Measurements from ENCODE around the gene ZBTB5. TPM values are rescaled to one million over a fixed set of nuclear protein-coding genes. Genes with fewer than 3 reads are reported as not detected.
"Not testable (repeated sequence)": the region's sequence is repeated elsewhere in the genome, so short reads cannot be mapped to it uniquely, and the experiment has no call there.

ZBTB5 gene
- total RNA-seq, 1 donor from 2014 or later: 5.1 TPM

- intact Hi-C loops (cut with DNase I): no loop called here
- ATAC-seq (peak; percentile 48), DNase-seq (ENCODE audit: missing footprints) (no peak)
These were observed 50.1 kb downstream of the ZBTB5 start for GRCh38 chr9:37415011-37415719.

- ATAC-seq (no peak), DNase-seq (ENCODE audit: missing footprints) (no peak)
- intact Hi-C loops (cut with DNase I): no loop called here
These were observed 50.7 kb downstream of the ZBTB5 start for GRCh38 chr9:37414503-37414943.

GRCh38 chr9:37413311-37413710 is 51.9 kb downstream of the ZBTB5 start:
- ATAC-seq: no peak
- no peak for DNase-seq (ENCODE audit: missing footprints)
- intact Hi-C loops (cut with DNase I): no loop called here

GRCh38 chr9:37412431-37413151 is 52.7 kb downstream of the ZBTB5 start:
- intact Hi-C loops (cut with DNase I): no loop called here
- ATAC-seq (peak; percentile 53), DNase-seq (ENCODE audit: missing footprints) (no peak)

GRCh38 chr9:37410969-37411785 is 54.1 kb downstream of the ZBTB5 start:
- DNase-seq (ENCODE audit: missing footprints) (no peak), ATAC-seq (peak; percentile 16)
- intact Hi-C loops (cut with DNase I): no loop called here

- DNase-seq (ENCODE audit: missing footprints) (no peak), ATAC-seq (no peak)
- intact Hi-C loops (cut with DNase I): no loop called here
These were observed 54.8 kb downstream of the ZBTB5 start for GRCh38 chr9:37410354-37410861.

GRCh38 chr9:37408933-37409710 is 56.1 kb downstream of the ZBTB5 start:
- intact Hi-C loops (cut with DNase I): no loop called here
- ATAC-seq (no peak), DNase-seq (ENCODE audit: missing footprints) (no peak)

- DNase-seq (ENCODE audit: missing footprints) (no peak), ATAC-seq (no peak)
- intact Hi-C loops (cut with DNase I): no loop called here
These were observed 57.8 kb downstream of the ZBTB5 start for GRCh38 chr9:37407468-37407867.

GRCh38 chr9:37406603-37407401 is 58.4 kb downstream of the ZBTB5 start:
- ATAC-seq: no peak
- DNase-seq (ENCODE audit: missing footprints): no peak
- intact Hi-C loops (cut with DNase I): no loop called here

- DNase-seq (ENCODE audit: missing footprints) (no peak), ATAC-seq (no peak)
- intact Hi-C loops (cut with DNase I): no loop called here
These were observed 59.4 kb downstream of the ZBTB5 start for GRCh38 chr9:37405764-37406380.

GRCh38 chr9:37405350-37405749 is 59.9 kb downstream of the ZBTB5 start:
- no peak for DNase-seq (ENCODE audit: missing footprints)
- ATAC-seq: peak; percentile 84
- intact Hi-C loops (cut with DNase I): no loop called here

- intact Hi-C loops (cut with DNase I): no loop called here
- DNase-seq (ENCODE audit: missing footprints) (no peak), ATAC-seq (peak; percentile 22)
These were observed 60.7 kb downstream of the ZBTB5 start for GRCh38 chr9:37404590-37404989.

GRCh38 chr9:37399336-37399735 is 65.9 kb downstream of the ZBTB5 start:
- DNase-seq (ENCODE audit: missing footprints): no peak
- no peak for ATAC-seq
- intact Hi-C loops (cut with DNase I): no loop called here

- ATAC-seq (no peak), DNase-seq (ENCODE audit: missing footprints) (no peak)
- intact Hi-C loops (cut with DNase I): no loop called here
These were observed 66.7 kb downstream of the ZBTB5 start for GRCh38 chr9:37398464-37399025.

GRCh38 chr9:37397948-37398347 is 67.3 kb downstream of the ZBTB5 start:
- ATAC-seq; intact Hi-C loops (cut with DNase I); DNase-seq (ENCODE audit: missing footprints): not testable (repeated sequence)

- DNase-seq (ENCODE audit: missing footprints): no peak
- intact Hi-C loops (cut with DNase I): no loop called here
- ATAC-seq: no peak
These were observed 69.6 kb downstream of the ZBTB5 start for GRCh38 chr9:37395663-37396062.

GRCh38 chr9:37395229-37395628 is 70.0 kb downstream of the ZBTB5 start:
- ATAC-seq: no peak
- intact Hi-C loops (cut with DNase I): no loop called here
- no peak for DNase-seq (ENCODE audit: missing footprints)

Measured in Right ventricle myocardium inferior (tissue), 1 donor.